K562 (cell line): Measurements from ENCODE around the gene CDHR2. TPM values are rescaled to one million over a fixed set of nuclear protein-coding genes. Genes with fewer than 3 reads are reported as not detected.
A peak's percentile ranks its signal among the peaks of the same experiment; 100 is the strongest.

Experiments used
- AFF1 ChIP-seq, 2 experiments: fragments of 450-650 bp; IDR thresholded peaks; 2 replicates each; pipeline ENCODE4 v1.6.1; 2018; ENCODE audit warnings: mild to moderate bottlenecking in 2 of 2, low read depth in 1 of 2; ENCODE audit not compliant: partially characterized antibody in 2 of 2
- FOXP1 ChIP-seq: sonication (generic); formaldehyde crosslinking; IDR thresholded peaks from 2 replicates; pipeline ENCODE4 v1.8.0; 2022; ENCODE audit warnings: mild to moderate bottlenecking, missing genetic modification reagents
- GABPA ChIP-seq: fragments of 200-800 bp; sonication (Bioruptor generic); conservative IDR thresholded peaks from 2 replicates; pipeline ENCODE4 v1.6.1; 2016; ENCODE audit warnings: low read depth, missing genetic modification characterization, missing compliant biosample characterization
- HCFC1 ChIP-seq: IDR thresholded peaks from 2 replicates; pipeline ENCODE4 v1.6.1; 2012; ENCODE audit warnings: low read depth, low read length, improper control_type of control experiment
- HNRNPH1 ChIP-seq: fragments of 200-400 bp; formaldehyde crosslinking; optimal IDR thresholded peaks from 2 replicates; pipeline ENCODE3; 2017; ENCODE audit warnings: low read depth, mild to moderate bottlenecking, low read length, moderate library complexity
- MTF1 ChIP-seq: fragments of 250-450 bp; sonication (Bioruptor Pico); IDR thresholded peaks from 2 replicates; pipeline ENCODE4 v1.9.0; 2021; ENCODE audit warnings: moderate library complexity, mild to moderate bottlenecking, inconsistent platforms, borderline replicate concordance
- NCOR1 ChIP-seq: fragments of 450-650 bp; IDR thresholded peaks from 2 replicates; pipeline ENCODE4 v1.6.1; 2016; ENCODE audit warnings: mild to moderate bottlenecking, moderate library complexity
- POLR2H ChIP-seq: IDR thresholded peaks from 2 replicates; pipeline ENCODE4 v1.6.1; 2016; ENCODE audit warnings: missing genetic modification characterization, low read depth, mild to moderate bottlenecking, control low read depth, missing compliant biosample characterization, moderate library complexity
- SNAPC5 ChIP-seq: fragments of 250-450 bp; sonication (Bioruptor Pico); IDR thresholded peaks from 2 replicates; pipeline ENCODE4 v1.8.0; 2021; ENCODE audit warnings: moderate library complexity, mild to moderate bottlenecking, inconsistent platforms
- ZBTB5 ChIP-seq: fragments of 450-650 bp; IDR thresholded peaks from 2 replicates; pipeline ENCODE4 v1.6.1; 2017; ENCODE audit warnings: antibody characterized with exemption
- ZNF165 ChIP-seq: fragments of 250-450 bp; sonication (Bioruptor Pico); IDR thresholded peaks from 2 replicates; pipeline ENCODE4 v1.4.0; 2020; ENCODE audit warnings: borderline replicate concordance
- ZNF212 ChIP-seq: fragments of 450-650 bp; formaldehyde crosslinking; IDR thresholded peaks from 2 replicates; pipeline ENCODE4 v1.4.0; 2020; ENCODE audit warnings: mild to moderate bottlenecking
- ZNF311 ChIP-seq: fragments of 250-450 bp; sonication (Bioruptor Pico); IDR thresholded peaks from 2 replicates; pipeline ENCODE4 v1.4.0; 2020; ENCODE audit warnings: mild to moderate bottlenecking, moderate library complexity
- ZNF384 ChIP-seq: IDR thresholded peaks from 2 replicates; pipeline ENCODE4 v1.6.1; 2012; ENCODE audit warnings: low read depth, low read length, improper control_type of control experiment
- ZNF609 ChIP-seq: sonication (generic); formaldehyde crosslinking; IDR thresholded peaks from 2 replicates; pipeline ENCODE4 v1.8.1; 2023; ENCODE audit warnings: missing genetic modification reagents, mild to moderate bottlenecking, borderline replicate concordance
- ZNF717 ChIP-seq: fragments of 250-450 bp; sonication (Bioruptor Pico); IDR thresholded peaks from 2 replicates; pipeline ENCODE4 v1.5.0; 2021
- ZNF766 ChIP-seq: fragments of 200-800 bp; sonication (Bioruptor generic); conservative IDR thresholded peaks from 2 replicates; pipeline ENCODE4 v1.6.1; 2016; ENCODE audit warnings: missing genetic modification characterization, missing compliant biosample characterization
- polyA plus RNA-seq, 8 experiments: library from polyadenylated mRNA; depleted of rRNA in 4 of 8; stranded (reverse) in 5 of 8; unstranded in 3 of 8; fragments of >200 nt; fragmentation: Nextera tagmentation in 2 of 8; fragmentation: Illumina TruSeq in 1 of 8; extraction: Ambion mirVana in 2 of 8; extraction: Trizol in 1 of 8; gene quantifications; 2 replicates each; pipeline versions ENCODE4 v1.2.1 to v1.2.3, GENCODE V29; 2011 to 2014; ENCODE audit warnings: inconsistent platforms in 1 of 8, missing spikeins in 1 of 8
- total RNA-seq, 7 experiments: library from RNA; depleted of rRNA in 6 of 7; stranded (reverse); fragments of >200 nt in 6 of 7; fragmentation: Illumina TruSeq in 2 of 7; extraction: Trizol in 2 of 7; gene quantifications; 2 replicates each; pipeline versions ENCODE4 v1.2.1 to v1.2.3, GENCODE V29; 2011 to 2021; ENCODE audit warnings: low replicate concordance in 1 of 7

CDHR2 gene
- total and polyA plus RNA-seq, 9 of the 15 experiments (the other 6 are each of a cell fraction or from before 2014, with no cell fraction given), result 0.01 to 0.62 (median 0.09) TPM; not detected in 2

- TF ChIP-seq SNAPC5 (CRISPR knock-in tag) (no peak), ZBTB5 (no peak), ZNF717 (CRISPR knock-in tag) (no peak), ZNF311 (CRISPR knock-in tag) (peak; percentile 33; the same call in 1 of the 2 replicates), AFF1 (IDR thresholded peaks at IDR 0.05; ENCODE audit: low read depth in 1 of 2, partially characterized antibody in 2 of 2) (no peak), ZNF609 (no peak), ZNF165 (CRISPR knock-in tag) (peak; percentile 79; the same call in 1 of the 2 replicates), HCFC1 (0 out of 2 replicates have a peak, but pooled peaks have one; percentile 9), ZNF212 (CRISPR knock-in tag) (peak; percentile 75; the same call in 1 of the 2 replicates), FOXP1 (CRISPR knock-in tag) (no peak), GABPA (tag) (no peak), HNRNPH1 (no peak), ZNF384 (no peak), POLR2H (tag) (no peak), MTF1 (no peak), ZNF766 (CRISPR knock-in tag) (peak; percentile 90), NCOR1 (no peak)
These were observed 8.7 kb upstream of the CDHR2 start (continued) for GRCh38 chr5:176540476-176540899.
